GM21576 (cell line): ENCODE results near the gene ATXN8OS.
"Not testable (repeated sequence)": the region's sequence is repeated elsewhere in the genome, so short reads cannot be mapped to it uniquely, and the experiment has no call there.

Experiments used
- ATAC-seq: cut with Tn5 transposase; IDR thresholded peaks from one replicate; pipeline ENCODE4 v1.9.1; 2021; ENCODE audit warnings: mild to moderate bottlenecking, moderate library complexity; ENCODE audit not compliant: unreplicated experiment

Gene ATXN8OS

DNA sequence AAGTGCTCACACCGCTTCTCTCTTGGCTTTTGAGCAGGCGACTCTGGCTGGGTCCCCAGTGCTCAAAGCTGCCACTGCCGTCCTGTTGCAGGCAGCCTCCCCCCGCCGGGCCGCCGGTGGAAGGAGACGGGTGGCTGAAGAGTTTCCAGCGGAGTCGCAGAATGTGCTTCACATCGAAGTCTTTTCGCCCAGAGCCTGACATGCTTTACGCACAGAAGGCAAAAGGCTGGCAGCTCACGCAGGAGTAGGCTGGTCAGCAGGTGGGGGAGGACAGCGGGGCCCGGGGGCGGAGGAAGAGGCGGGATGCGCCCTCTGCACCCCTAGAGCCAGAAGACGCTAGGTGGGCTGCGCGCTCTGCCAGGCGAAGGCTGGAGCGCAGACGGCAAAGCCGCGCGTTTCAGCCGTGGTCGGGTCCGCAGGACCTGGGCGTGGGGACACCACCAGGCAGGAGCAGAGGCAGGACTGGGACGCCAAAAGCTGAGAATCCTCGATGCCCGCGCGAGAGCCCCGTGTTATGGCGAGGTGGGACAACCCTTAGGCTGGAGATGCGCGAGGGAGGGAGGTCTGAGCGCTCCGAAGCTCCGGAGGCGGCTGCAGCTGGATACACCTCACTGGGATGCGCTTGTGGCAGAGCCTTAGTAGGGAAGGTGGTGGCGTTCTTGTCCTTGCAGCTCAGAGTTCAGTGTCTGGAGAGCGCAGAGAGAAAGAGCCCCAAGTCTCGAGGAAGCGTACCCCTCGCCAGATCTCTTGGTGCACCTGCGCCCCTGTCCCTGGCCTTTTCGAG lies at the start of gene ATXN8OS:
Gene ATXN8OS (plus strand): TSS at position 329 of the 784 bp plus-strand sequence.
- no peak for ATAC-seq

DNA sequence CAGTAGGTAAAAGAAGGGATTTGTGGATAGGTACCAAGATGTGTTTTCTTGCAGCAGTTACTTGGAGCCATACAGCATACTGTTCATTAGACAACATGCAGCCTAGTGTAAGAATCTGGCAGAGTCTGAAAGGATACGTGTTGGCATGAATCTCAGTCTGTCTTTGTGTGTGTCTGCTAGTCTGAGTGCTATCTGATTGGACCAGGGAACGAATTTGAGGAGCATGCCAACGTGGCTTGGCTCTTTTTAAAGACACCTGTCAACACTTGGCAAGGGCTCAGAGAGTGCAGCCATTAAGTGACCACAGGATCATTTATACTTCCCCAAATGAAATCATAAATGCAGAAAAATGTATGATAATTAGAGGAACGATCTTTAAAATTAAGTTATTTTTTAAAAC lies 27.6 kb upstream of the ATXN8OS start:
- no peak for ATAC-seq

- no peak for ATAC-seq
Measured at GRCh38 chr13:70087247-70087646, 20.4 kb upstream of the ATXN8OS start.

DNA sequence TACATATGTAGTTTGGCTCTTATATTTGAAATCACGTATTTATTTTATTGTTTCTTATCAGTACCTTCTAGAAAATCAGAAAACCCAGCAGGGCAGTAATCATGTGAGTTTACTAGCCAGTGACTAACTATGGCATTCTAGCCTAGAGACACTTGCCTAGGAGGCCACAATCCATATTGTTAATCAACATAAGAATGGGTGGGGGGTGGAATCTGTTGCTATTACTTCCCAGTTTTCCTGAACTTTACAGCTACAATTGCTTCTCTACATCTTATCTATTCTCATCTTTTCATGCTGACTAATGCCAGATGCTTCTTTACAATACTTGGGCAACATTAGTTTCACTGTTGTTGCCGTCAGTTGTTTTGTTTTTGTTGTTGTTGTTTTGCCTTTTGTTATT lies 18.7 kb upstream of the ATXN8OS start:
- ATAC-seq: no peak

GRCh38 chr13:70090036-70090723 lies 17.4 kb upstream of the ATXN8OS start:
- peak; percentile 60 for ATAC-seq

DNA sequence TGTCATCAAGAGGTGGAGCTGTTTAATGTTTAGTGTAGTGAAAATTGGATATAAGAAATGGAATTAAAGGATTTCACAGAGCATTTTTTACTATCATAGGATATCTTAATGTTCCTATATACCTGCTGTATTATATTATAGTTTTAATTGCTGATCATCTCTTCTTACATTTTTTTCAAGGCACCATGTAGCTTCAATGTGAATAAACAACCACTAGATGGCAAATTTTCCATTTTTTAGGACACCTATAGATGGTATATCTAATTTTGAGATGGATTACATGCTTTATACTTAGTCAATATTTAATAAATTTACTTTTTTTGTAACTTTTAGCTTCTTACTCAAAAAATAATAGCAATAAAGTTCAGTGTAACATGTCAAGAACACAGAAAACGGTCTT lies 9.0 kb upstream of the ATXN8OS start:
- no peak for ATAC-seq

DNA sequence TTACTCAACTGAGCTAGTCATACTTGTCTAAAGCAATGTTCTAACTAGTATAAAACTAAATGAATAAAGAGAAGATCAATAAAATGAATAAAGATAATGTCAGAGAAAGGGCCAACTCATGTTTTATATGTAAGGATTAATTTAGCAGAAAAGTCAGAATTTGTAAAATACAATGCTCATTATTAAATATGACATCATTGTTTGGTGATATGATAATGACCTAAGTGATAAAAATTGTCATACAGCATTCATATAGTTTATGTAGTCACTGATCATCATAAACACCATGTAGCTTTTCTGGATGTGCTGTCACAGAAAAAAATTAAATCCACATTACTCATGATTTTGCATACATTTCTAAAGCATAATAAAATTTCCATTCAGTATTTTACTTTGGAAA lies 3.1 kb upstream of the ATXN8OS start:
- no peak for ATAC-seq

DNA sequence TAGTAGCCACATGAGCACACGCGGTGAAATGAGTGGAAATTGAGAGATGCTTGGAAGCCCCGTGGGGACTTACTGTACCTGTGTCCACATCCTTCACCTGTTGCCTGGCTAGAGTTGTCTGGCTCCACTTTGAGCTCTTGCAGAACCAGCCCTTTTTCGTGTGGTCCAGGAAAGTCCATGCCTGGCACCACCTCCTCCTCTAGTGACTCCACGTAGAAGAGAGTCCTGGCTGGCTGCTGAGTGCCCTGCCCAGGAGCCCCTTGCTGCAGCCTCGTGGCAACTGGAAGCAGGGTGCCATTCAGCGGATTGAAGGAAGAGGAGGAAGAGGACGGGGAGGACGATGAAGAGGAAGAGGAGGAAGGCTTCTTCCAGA lies 515 bp upstream of the ATXN8OS start:
- no peak for ATAC-seq

DNA sequence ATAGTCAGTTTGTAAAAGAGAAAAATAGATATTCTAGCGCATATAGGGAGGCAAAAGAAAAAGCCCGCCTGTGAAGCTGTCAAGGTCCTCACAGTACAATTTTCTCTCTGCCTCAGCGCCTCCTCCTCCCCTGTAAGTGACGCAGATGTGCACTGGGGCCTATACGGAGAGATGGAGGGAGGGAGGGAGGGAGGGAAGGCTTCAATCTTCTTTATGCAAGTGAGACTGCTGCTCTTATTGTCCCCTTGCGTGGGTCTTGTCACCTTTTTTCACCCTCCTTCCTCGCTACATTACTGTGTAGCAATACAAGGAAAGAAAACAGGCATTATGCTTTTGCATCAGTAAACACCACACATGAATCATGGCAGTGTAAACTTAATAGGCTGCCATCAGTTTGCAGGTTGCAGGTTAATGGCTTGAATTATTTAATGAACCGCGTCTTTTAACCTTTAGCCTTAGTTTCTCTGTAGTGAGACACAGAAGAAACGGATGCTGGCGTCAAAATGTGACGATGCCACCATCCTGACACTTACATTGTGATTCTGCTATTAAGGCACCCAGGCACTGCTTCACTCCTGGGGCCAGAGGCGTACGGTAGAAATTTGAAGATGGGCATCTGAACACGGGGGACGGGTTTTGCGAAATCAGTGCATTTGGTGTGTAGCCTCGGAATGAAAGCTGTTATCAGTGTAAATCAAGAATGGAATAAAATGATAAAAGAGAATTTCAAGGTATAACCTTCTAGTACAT lies 905 bp downstream of the ATXN8OS start, which contains the start of gene KLHL1:
Gene KLHL1 (minus strand): TSS at position 97 of the 750 bp plus-strand sequence. CDS start 753 bp downstream, outside the sequence.
- no peak for ATAC-seq

DNA sequence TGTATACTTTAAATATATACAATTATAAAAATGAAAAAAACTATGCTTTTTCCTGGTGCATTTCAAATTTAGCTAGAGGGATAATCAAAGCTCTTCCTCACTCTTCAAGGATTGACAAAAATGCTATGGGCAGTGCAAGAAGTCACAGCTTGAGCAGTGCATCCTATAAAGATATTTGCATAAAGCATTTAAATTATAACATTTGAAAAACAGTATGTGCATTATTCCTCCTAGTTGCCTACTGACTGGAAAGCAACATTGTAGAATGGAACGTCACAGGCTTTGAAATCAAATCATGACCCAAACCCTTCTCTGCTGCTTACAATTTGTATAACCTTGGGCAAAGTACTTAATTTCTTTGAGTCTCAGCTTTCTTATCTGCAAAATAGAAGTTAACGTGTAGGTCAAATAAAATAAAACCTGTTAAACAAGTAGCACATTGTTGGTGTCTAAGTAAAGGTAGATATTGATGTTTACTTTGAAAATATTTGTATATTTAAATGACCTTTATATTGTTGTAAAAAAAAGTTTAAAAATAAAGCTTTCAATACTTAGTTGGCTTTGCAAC lies 9.8 kb downstream of the ATXN8OS start:
- ATAC-seq: no peak

DNA sequence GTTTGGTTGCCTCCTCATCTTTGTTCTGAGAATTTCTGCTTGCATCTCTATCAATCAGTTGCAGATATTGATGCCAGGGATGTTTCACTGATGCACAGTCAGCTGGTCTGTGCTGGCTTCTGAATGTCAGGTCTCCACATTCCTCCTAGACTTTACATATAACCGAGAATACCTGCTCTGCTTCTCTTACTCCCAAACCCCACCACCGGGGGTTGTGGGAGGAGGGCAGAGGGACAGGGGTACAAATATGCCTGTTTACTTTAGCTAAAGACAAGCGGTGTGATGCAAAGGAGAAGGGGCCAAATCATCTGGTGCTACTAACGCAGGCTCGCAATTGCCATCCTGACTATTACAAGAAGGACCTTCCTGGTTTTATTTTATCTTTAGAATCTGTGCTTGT lies 18.1 kb downstream of the ATXN8OS start:
- ATAC-seq: no peak

GRCh38 chr13:70128098-70128497 lies 20.5 kb downstream of the ATXN8OS start:
- no peak for ATAC-seq

DNA sequence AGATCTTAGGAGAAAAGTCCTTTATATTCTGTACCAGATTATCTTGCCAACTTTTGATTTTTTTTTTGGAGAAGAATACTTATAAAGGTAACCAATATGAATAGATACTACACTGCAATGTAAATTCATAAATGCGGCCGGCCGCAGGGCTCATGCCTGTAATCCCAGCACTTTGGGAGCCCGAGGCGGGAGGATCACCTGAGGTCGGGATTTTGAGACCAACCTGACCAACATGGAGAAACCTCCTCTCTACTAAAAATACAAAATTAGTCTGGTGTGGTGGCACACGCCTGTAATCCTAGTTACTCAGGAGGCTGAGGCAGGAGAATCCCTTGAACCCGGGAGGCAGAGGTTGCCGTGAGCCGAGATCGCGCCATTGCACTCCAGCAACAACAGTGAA lies 35.0 kb downstream of the ATXN8OS start:
- not testable (repeated sequence) for ATAC-seq

DNA sequence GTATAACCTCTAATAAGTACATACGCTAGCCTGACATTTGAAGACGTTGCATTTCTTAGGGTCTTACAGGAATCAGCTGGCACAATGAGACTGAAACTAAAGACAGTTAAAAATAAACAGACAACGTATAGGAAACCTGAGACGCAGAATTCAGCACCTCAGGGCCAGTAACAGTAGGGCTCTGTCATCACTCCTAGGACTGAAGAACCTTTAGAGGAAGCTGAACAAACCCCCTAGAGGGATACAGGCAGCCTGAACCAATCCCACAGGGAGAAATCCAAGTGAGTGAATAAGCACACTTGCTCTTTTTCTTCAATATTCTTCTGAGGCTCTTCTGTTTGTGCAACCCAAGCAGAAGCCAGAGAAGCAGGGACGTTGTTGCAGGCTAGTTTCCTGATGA lies 54.5 kb downstream of the ATXN8OS start:
- ATAC-seq: no peak

GRCh38 chr13:70170689-70171088 lies 63.1 kb downstream of the ATXN8OS start:
- ATAC-seq: no peak

GRCh38 chr13:70171151-70171550 lies 63.5 kb downstream of the ATXN8OS start:
- no peak for ATAC-seq

DNA sequence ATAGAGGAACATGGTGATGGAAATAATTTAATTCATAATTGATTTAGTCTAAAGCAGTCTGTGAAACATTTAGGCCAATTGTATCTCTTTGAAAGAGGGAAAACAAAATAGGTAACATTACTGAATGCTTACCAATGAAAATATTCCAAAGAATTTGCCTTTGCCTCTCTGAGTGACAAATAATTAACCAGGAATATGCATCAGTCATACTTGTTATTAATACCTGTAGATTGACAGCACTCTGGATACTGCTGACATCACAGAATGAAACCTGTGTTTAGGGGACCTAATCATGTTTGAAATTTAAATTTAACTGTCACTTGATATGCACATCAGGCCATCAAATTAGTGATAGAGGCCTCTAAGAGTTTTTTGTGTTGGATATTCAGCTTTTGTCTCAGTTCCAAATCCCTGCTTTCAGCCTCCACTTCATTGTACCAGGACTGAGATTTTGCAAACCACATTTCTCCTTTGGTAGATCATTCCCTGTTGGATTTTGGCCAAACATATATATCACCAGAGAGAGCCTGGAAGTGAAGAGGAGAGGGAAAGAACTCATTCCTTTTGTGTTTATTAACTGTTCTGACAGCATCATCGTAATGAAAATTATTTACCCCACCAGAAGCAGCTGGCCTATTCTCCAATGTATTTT lies 65.4 kb downstream of the ATXN8OS start:
- no peak for ATAC-seq

GRCh38 chr13:70173598-70173959 lies 66.0 kb downstream of the ATXN8OS start:
- ATAC-seq: no peak

GRCh38 chr13:70178346-70178745 lies 70.7 kb downstream of the ATXN8OS start:
- ATAC-seq: no peak
